ENCODE measurements around the gene COL27A1.

Gene COL27A1

GRCh38 chr9:114357911-114358328 lies 202.6 kb downstream of the COL27A1 start:
- TF ChIP-seq, protein P1, sequence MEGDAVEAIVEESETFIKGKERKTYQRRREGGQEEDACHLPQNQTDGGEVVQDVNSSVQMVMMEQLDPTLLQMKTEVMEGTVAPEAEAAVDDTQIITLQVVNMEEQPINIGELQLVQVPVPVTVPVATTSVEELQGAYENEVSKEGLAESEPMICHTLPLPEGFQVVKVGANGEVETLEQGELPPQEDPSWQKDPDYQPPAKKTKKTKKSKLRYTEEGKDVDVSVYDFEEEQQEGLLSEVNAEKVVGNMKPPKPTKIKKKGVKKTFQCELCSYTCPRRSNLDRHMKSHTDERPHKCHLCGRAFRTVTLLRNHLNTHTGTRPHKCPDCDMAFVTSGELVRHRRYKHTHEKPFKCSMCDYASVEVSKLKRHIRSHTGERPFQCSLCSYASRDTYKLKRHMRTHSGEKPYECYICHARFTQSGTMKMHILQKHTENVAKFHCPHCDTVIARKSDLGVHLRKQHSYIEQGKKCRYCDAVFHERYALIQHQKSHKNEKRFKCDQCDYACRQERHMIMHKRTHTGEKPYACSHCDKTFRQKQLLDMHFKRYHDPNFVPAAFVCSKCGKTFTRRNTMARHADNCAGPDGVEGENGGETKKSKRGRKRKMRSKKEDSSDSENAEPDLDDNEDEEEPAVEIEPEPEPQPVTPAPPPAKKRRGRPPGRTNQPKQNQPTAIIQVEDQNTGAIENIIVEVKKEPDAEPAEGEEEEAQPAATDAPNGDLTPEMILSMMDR (IDR thresholded peaks at IDR 0.05), result no peak

DNA sequence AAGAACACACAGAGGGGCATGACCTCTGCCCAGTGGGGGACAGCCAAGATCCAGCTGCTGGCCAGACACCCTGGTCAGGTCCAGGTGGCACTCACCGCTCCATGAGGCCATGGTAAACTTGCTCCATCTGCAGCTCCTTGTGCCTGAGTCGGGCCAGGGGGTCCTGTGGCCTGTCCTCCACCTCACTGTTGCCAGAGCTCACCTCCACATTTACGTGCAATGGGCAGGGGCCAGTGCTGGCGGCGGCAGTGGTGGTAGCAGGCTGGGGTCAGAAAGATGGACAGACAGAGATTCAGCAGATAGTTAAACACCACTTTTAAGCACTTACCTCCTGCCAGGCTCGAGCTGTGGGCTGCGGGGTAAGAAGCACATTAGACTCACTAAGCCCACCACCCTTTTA lies 204.5 kb downstream of the COL27A1 start:
- TF ChIP-seq, protein P1 (IDR thresholded peaks at IDR 0.05), result no peak

DNA sequence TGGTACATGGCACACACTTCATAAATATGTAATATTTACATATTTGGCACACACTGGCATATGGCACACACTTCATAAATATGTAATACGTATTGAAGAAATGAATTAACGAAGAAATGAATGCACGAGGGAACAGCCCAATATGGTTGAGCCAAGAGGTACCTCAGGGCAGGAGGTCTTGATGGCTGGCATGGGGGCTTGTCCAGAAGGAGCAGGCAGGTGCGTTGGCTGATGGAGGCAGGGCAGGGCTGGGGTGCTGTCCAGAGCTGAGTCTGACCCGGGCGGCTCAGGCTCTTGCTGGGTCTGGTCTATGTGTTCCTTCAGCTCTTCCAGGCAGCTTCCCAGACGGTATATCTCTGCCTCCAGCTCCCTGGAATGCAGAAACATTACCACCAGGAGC lies 206.2 kb downstream of the COL27A1 start:
- TF ChIP-seq, protein P1 (IDR thresholded peaks at IDR 0.05), result no peak
